Trophoblast cell (in vitro differentiated cells and primary cell): ENCODE results near the gene CCDC88B.

Experiments
- DNase-seq, 2 donors: peaks; one replicate each; pipeline ENCODE4 v3.0.0-alpha.2; 2016
- H2AFZ ChIP-seq: 2 replicates; pipeline ENCODE4 v1.6.1; 2013; ENCODE audit warnings: low read length, moderate library complexity, mild to moderate bottlenecking; ENCODE audit not compliant: insufficient read depth, poor library complexity
- H2AK5ac ChIP-seq: 2 replicates; pipeline ENCODE4 v1.6.1; 2013; ENCODE audit warnings: mild to moderate bottlenecking, low read length
- H2BK120ac ChIP-seq: 2 replicates; pipeline ENCODE4 v1.6.1; 2013; ENCODE audit warnings: low read length, mild to moderate bottlenecking, moderate library complexity; ENCODE audit not compliant: insufficient read depth, poor library complexity
- H2BK12ac ChIP-seq: 2 replicates; pipeline ENCODE4 v1.6.1; 2013; ENCODE audit warnings: mild to moderate bottlenecking, low read length, moderate library complexity
- H2BK5ac ChIP-seq: 2 replicates; pipeline ENCODE4 v1.6.1; 2013; ENCODE audit warnings: low read length, low read depth, moderate library complexity, mild to moderate bottlenecking; ENCODE audit not compliant: poor library complexity
- H3K14ac ChIP-seq: 2 replicates; pipeline ENCODE4 v1.6.1; 2013; ENCODE audit warnings: mild to moderate bottlenecking, low read length
- H3K18ac ChIP-seq: 2 replicates; pipeline ENCODE4 v1.6.1; 2013; ENCODE audit warnings: mild to moderate bottlenecking, low read length
- H3K23ac ChIP-seq: 2 replicates; pipeline ENCODE4 v1.6.1; 2013; ENCODE audit warnings: low read length
- H3K27ac ChIP-seq: 2 replicates; pipeline ENCODE4 v1.5.1; 2013; ENCODE audit warnings: low read depth, mild to moderate bottlenecking, inconsistent platforms, low read length, moderate library complexity
- H3K27me3 ChIP-seq: 2 replicates; pipeline ENCODE4 v1.6.1; 2013; ENCODE audit warnings: inconsistent platforms, mild to moderate bottlenecking, low read length, moderate library complexity; ENCODE audit not compliant: insufficient read depth
- H3K36me3 ChIP-seq, 2 experiments: 1 replicate in 1 of 2; 2 replicates in 1 of 2; pipeline ENCODE4 v1.6.1; 2013; ENCODE audit warnings: low read length in 2 of 2, mild to moderate bottlenecking in 2 of 2, moderate library complexity in 1 of 2; ENCODE audit not compliant: insufficient read depth in 2 of 2, control insufficient read depth in 1 of 2
- H3K4ac ChIP-seq: 2 replicates; pipeline ENCODE4 v1.6.1; 2013; ENCODE audit warnings: low read depth, mild to moderate bottlenecking, low read length, moderate library complexity
- H3K4me1 ChIP-seq, 2 experiments: 1 replicate in 1 of 2; 2 replicates in 1 of 2; pipeline ENCODE4 v1.6.1; 2013; ENCODE audit warnings: low read length in 2 of 2, mild to moderate bottlenecking in 2 of 2, moderate library complexity in 1 of 2; ENCODE audit not compliant: insufficient read depth in 2 of 2, control insufficient read depth in 1 of 2
- H3K4me2 ChIP-seq: 2 replicates; pipeline ENCODE4 v1.6.1; 2013; ENCODE audit warnings: inconsistent platforms, mild to moderate bottlenecking, low read length, moderate library complexity
- H3K4me3 ChIP-seq: 2 replicates; pipeline ENCODE4 v1.5.1; 2013; ENCODE audit warnings: mild to moderate bottlenecking, low read depth, low read length, inconsistent platforms
- H3K79me1 ChIP-seq: one replicate; pipeline ENCODE4 v1.6.1; 2013; ENCODE audit warnings: low read length
- H3K79me2 ChIP-seq: 2 replicates; pipeline ENCODE4 v1.6.1; 2013; ENCODE audit warnings: low read length, mild to moderate bottlenecking; ENCODE audit not compliant: control insufficient read depth, insufficient read depth, poor library complexity
- H3K9ac ChIP-seq: 2 replicates; pipeline ENCODE4 v1.6.1; 2013; ENCODE audit warnings: mild to moderate bottlenecking, low read length
- H3K9me3 ChIP-seq: 2 replicates; pipeline ENCODE4 v1.6.1; 2013; ENCODE audit warnings: low read depth, mild to moderate bottlenecking, control low read depth, inconsistent platforms, low read length; ENCODE audit not compliant: insufficient read depth
- H4K12ac ChIP-seq: 2 replicates; pipeline ENCODE4 v1.6.1; 2013; ENCODE audit warnings: low read depth, mild to moderate bottlenecking, low read length, moderate library complexity
- H4K8ac ChIP-seq: 2 replicates; pipeline ENCODE4 v1.6.1; 2013; ENCODE audit warnings: low read depth, mild to moderate bottlenecking, low read length, moderate library complexity
- H4K91ac ChIP-seq: one replicate; pipeline ENCODE4 v1.6.1; 2013; ENCODE audit warnings: low read depth, mild to moderate bottlenecking, low read length, moderate library complexity
- WGBS: extraction: QIAGEN DNeasy Blood & Tissue Kit; methylation state at CpG from one replicate; pipeline ENCODE4 v1.1.7; 2013; ENCODE audit warnings: missing lambda C conversion rate; ENCODE audit not compliant: insufficient read length, insufficient coverage; ENCODE audit errors: extremely low coverage; 5-methylcytosine and 5-hydroxymethylcytosine counted together

Gene CCDC88B

DNA sequence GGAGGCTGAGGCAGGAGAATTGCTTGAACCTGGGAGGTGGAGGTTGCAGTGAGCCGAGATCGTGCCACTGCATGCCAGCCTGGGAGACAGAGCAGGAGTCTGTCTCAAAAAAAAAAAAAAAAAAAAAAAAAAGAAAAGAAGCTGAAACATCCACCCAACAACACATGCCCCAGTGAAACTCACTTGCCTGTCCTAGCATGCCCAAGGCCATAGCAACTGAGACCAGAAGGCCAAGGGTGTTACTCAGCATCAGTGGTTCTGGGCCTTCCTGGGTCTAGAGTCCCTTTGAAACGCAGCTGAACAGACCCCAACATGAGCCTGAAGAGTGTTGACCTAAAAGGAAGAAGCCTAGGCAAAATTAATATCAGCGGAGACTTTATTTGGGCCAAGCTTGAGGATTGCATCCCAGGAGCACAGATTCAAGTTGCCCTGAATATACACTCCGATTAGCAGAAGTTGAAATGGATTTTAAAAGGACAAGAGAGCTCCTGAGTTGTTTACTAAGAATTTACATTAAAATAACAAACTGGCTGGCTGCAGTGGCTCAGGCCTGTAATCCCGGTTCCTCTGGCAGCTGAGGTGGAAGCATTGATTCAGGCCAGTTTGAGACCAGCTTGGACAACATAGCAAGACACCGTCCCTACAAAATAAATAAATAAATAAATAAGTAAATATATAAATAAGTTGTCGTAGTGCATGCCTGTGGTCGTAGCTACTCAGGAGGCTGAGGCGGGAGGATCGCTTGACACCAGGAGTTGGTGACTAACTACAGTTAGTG is 15.1 kb upstream of the CCDC88B start:
- Histone ChIP-seq H3K9me3 (no peaks in the 10 kb centered on the region), H3K4me1 (peaks cover 11 to 19% of the 10 kb centered on the region in 2 experiments), H3K23ac (no peak overlapping the region), H4K91ac (no peak overlapping the region), H3K27me3 (no peaks in the 10 kb centered on the region), H2BK120ac (no peak overlapping the region), H2AFZ (no peak overlapping the region), H3K79me2 (no peaks in the 10 kb centered on the region), H4K8ac (no peak overlapping the region), H3K36me3 (peaks cover 25 to 30% of the 10 kb centered on the region in 2 experiments), H3K27ac (peak overlapping the region; percentile 31), H3K4ac (no peak overlapping the region), H3K4me2 (no peak overlapping the region), H3K79me1 (no peaks in the 10 kb centered on the region), H3K18ac (no peak overlapping the region), H3K4me3 (no peak overlapping the region), H2BK12ac (no peak overlapping the region), H3K14ac (no peak overlapping the region), H2AK5ac (no peak overlapping the region), H2BK5ac (no peak overlapping the region), H4K12ac (no peak overlapping the region), H3K9ac (no peak overlapping the region)
- WGBS = no CpG with 5 or more reads among the region's 11 CpGs
- DNase-seq = peak in 1 of 2 donors; percentile 62

DNA sequence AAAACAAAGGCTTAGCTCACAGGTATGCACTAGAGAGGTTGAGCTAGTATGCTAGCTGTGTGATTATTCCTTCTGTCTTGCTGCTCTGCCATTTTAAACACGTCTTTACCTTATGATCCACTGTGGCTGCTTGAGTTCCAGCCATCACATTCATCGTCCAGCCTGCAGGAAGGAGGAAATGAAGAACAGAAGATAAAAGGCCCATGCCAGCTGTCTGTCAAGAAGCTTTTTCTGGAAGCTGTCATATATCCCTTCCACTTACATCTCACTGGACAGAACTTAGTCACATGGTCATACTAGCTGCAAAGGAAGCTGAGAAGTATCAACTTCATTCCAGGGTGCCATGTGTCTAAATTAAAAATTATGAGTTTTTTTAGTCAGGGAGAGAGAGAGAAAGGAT is 12.6 kb upstream of the CCDC88B start:
- no peak for DNase-seq
- Histone ChIP-seq H4K91ac (no peak overlapping the region), H3K79me2 (no peaks in the 10 kb centered on the region), H3K4me2 (no peak overlapping the region), H4K8ac (no peak overlapping the region), H3K79me1 (no peaks in the 10 kb centered on the region), H3K18ac (no peak overlapping the region), H3K27me3 (no peaks in the 10 kb centered on the region), H3K14ac (no peak overlapping the region), H3K27ac (no peak overlapping the region), H3K9ac (no peak overlapping the region), H3K4ac (no peak overlapping the region), H4K12ac (no peak overlapping the region), H2BK5ac (no peak overlapping the region), H2BK120ac (no peak overlapping the region), H2AFZ (no peak overlapping the region), H2AK5ac (no peak overlapping the region), H3K9me3 (no peaks in the 10 kb centered on the region), H3K4me3 (no peak overlapping the region), H3K4me1 (peaks cover 11 to 17% of the 10 kb centered on the region in 2 experiments), H2BK12ac (no peak overlapping the region), H3K23ac (no peak overlapping the region), H3K36me3 (peaks cover 8 to 11% of the 10 kb centered on the region in 2 experiments)
- no CpG with 5 or more reads among the region's 2 CpGs for WGBS

DNA sequence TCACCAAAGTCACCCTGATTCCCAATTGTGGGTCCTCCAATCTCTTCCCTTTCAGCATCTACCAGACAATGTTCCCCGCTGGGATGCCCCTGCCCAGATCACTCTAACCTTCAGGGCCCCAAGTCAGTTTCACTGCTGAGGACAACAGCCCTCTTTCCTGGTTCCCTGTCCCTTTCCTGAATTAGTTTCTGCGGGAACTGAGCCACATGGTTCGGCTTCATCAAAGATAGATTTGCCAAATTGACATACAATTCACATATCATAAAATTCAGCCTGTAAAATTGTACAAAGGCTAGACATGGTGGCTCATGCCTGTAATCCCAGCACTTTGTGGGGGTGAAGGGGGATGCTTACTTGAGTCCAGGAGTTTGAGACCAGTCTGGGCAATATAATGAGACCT is 12.0 kb upstream of the CCDC88B start:
- Histone ChIP-seq H3K79me2 (no peaks in the 10 kb centered on the region), H3K27me3 (no peaks in the 10 kb centered on the region), H3K27ac (no peak overlapping the region), H3K79me1 (no peaks in the 10 kb centered on the region), H3K9me3 (no peaks in the 10 kb centered on the region), H2AFZ (no peak overlapping the region), H3K4me2 (no peak overlapping the region), H2AK5ac (no peak overlapping the region), H3K14ac (no peak overlapping the region), H2BK120ac (no peak overlapping the region), H3K4me1 (peaks cover 7 to 11% of the 10 kb centered on the region in 2 experiments), H4K91ac (no peak overlapping the region), H4K12ac (no peak overlapping the region), H2BK5ac (no peak overlapping the region), H3K18ac (no peak overlapping the region), H3K9ac (no peak overlapping the region), H3K36me3 (peaks cover 2 to 5% of the 10 kb centered on the region in 2 experiments), H3K4ac (no peak overlapping the region), H2BK12ac (no peak overlapping the region), H3K23ac (no peak overlapping the region), H4K8ac (no peak overlapping the region), H3K4me3 (no peak overlapping the region)
- whole genome bisulfite sequencing = no CpG with 5 or more reads among the region's 3 CpGs
- DNase-seq = no peak

DNA sequence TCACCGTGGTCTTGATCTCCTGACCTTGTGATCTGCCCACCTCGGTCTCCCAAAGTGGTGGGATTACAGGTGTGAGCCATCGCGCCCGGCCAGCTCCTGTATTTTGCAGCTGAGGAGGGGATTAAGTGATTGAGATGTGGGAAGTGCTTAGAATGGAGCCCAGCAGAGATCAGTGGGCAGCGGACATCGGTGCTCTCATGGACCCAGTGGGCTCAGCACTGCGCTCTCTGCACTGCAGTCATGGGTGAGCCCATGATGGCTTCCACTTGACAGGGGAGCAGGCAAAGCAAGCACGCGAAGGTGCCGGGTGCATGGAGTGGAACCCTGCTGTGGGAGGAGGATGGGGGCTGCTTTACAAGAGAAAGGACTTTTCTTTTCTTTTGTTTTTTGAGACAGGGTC is 9.1 kb upstream of the CCDC88B start:
- no peaks in the 10 kb centered on the region for H3K79me1 ChIP-seq
- H3K4ac ChIP-seq = no peak overlapping the region
- no peak overlapping the region for H2BK12ac ChIP-seq
- H2BK120ac ChIP-seq = no peak overlapping the region
- H4K91ac ChIP-seq = no peak overlapping the region
- no peaks in the 10 kb centered on the region for H3K27me3 ChIP-seq
- H3K23ac ChIP-seq = no peak overlapping the region
- no peak overlapping the region for H3K4me3 ChIP-seq
- DNase-seq = no peak
- H3K27ac ChIP-seq = no peak overlapping the region
- no peak overlapping the region for H3K4me2 ChIP-seq
- H4K12ac ChIP-seq = no peak overlapping the region
- no peak overlapping the region for H2BK5ac ChIP-seq
- peaks cover 5 to 8% of the 10 kb centered on the region in 2 experiments for H3K4me1 ChIP-seq
- no peak overlapping the region for H3K14ac ChIP-seq
- H2AK5ac ChIP-seq = no peak overlapping the region
- H2AFZ ChIP-seq = no peak overlapping the region
- no peaks in the 10 kb centered on the region for H3K9me3 ChIP-seq
- H3K9ac ChIP-seq = no peak overlapping the region
- no peaks in the 10 kb centered on the region for H3K36me3 ChIP-seq
- no peak overlapping the region for H4K8ac ChIP-seq
- no peak overlapping the region for H3K18ac ChIP-seq
- H3K79me2 ChIP-seq = no peaks in the 10 kb centered on the region
- no CpG with 5 or more reads among the region's 11 CpGs for WGBS
